Activated naive CD4-positive, alpha-beta T cell treated with anti-CD3 and anti-CD28 coated beads for 36 hours (primary cell): ENCODE results near the gene CLSTN3. TPM values are rescaled to one million over a fixed set of nuclear protein-coding genes. Genes with fewer than 3 reads are reported as not detected.

Source experiments
- CTCF ChIA-PET: fragments of 350-600 bp; sonication (Branson Sonifier 250); formaldehyde crosslinking; loops from one replicate; lab custom pipeline; 2021; ENCODE audit warnings: antibody characterized with exemption; lab: Charles Lee
- DNase-seq: peaks from one replicate; pipeline ENCODE4 v3.0.0-alpha.2; 2020
- H3K27ac Mint-ChIP-seq: one replicate; pipeline ENCODE4 v1.8.0; 2021; ENCODE audit warnings: mild to moderate bottlenecking, mixed read lengths
- H3K27me3 Mint-ChIP-seq: one replicate; pipeline ENCODE4 v1.8.0; 2021; ENCODE audit warnings: low read depth, mixed read lengths
- H3K36me3 Mint-ChIP-seq: one replicate; pipeline ENCODE4 v1.8.0; 2021; ENCODE audit warnings: low read depth, mixed read lengths
- H3K4me1 Mint-ChIP-seq: one replicate; pipeline ENCODE4 v1.8.0; 2021; ENCODE audit warnings: low read depth, mixed read lengths
- H3K4me3 Mint-ChIP-seq: one replicate; pipeline ENCODE4 v1.8.0; 2021; ENCODE audit warnings: mild to moderate bottlenecking, moderate library complexity, mixed read lengths
- H3K9me3 Mint-ChIP-seq: one replicate; pipeline ENCODE4 v1.8.0; 2021; ENCODE audit warnings: mixed read lengths
- intact Hi-C: fragments of 100-400 bp; cut with micrococcal nuclease; formaldehyde crosslinking; loops from one replicate; pipeline ENCODE4 v1.15.1; 2023
- total RNA-seq, 2 experiments: library from RNA; stranded (reverse); gene quantifications; one replicate each; pipeline ENCODE4 v1.2.3, GENCODE V29; 2021

CLSTN3 gene
- total RNA-seq, 2 experiments from 2014 or later, result 18.3 to 21.8 TPM

DNA sequence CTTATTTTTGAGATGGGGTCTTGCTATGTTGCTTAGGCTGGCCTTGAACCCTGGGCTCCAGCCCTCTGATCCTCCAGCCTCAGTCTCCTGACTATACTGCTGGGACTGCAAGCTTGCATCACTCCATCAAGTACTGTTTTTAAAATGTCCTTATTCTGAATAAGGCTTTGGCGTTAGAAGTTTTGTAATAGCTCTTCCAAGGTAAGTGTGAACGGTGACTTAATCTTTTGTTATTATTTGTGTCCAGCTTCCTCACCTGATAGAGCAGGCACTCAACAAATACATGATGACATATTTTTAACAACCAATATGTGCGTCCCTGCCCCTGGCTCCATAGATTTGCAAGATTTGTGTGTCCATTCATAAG lies 22.6 kb upstream of the CLSTN3 start:
- intact Hi-C loops, result loop anchor here (1.0 to 5.0 kb wide), 5 partner anchors 23 to 255 kb away; partner anchors contain the start of genes C12orf57, CDCA3, CLSTN3 and LPCAT3

DNA sequence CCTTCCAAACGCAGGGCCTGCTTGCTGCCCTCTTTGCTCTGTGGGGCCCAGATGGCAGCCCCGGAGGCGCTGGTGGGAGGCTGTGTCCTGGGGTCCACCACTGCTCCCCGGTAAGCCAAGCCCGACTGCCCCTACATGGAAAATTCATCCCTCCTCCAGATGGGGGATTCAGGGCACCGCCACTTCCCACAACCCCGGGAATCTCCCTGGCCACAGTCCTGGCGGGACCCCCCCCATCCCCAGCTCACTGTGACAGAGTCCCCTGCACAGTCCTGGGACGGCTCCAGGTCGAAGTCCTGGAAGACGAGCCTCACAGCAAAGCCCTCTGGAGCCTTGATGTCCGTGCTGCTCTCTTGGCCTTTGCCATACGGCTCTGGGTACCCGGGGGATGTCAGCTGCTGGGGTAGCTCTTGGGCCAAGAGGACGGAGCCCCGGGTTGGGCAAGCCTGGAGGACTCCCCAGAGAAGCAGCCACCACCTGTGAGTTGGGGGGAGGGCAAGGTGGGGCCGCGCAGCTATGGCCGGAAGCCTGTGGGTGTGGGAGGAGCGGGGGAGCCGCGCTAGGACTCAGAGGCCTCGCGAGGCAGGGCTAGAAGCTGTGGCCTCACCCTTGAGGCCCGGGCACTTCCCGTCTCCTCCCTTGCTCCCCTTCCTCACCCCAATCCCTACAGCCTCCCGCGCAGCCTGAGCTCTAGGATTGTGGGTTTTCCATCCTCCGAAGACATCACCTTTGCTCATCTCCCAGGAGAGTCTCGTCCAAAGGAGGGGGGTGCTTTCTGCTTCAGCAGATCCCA lies 22.0 kb upstream of the CLSTN3 start:
- H3K36me3 Mint-ChIP-seq, result peaks cover 22% of the 10 kb centered on the region
- peaks cover 13% of the 10 kb centered on the region for H3K9me3 Mint-ChIP-seq
- DNase-seq, result peak; percentile 88
- H3K4me1 Mint-ChIP-seq, result peaks cover 32% of the 10 kb centered on the region
- H3K27ac Mint-ChIP-seq, result peak overlapping the region; percentile 97
- H3K4me3 Mint-ChIP-seq, result peak overlapping the region; percentile 95
- CTCF ChIA-PET, result interaction anchor here (0.6 to 5.3 kb wide), 19 partner anchors 12 to 530 kb away, joined by 3 to 30 read pairs (median 3); partner anchors contain the start of genes C12orf57, C1R, LPCAT3 and RNU7-1
- no peaks in the 10 kb centered on the region for H3K27me3 Mint-ChIP-seq
- intact Hi-C loops, result loop anchor here (1.0 to 5.0 kb wide), 5 partner anchors 22 to 256 kb away; partner anchors contain the start of genes C12orf57, CDCA3, CLSTN3 and LPCAT3

More for the DNA sequence above, 22.6 kb upstream of the CLSTN3 start:
- Mint-ChIP-seq H3K9me3 (peaks cover 13% of the 10 kb centered on the region), H3K4me1 (peaks cover 31% of the 10 kb centered on the region), H3K36me3 (peaks cover 22% of the 10 kb centered on the region), H3K27ac (peak overlapping the region; percentile 97), H3K27me3 (no peaks in the 10 kb centered on the region), H3K4me3 (peak overlapping the region; percentile 95)
- DNase-seq, result no peak
- CTCF ChIA-PET, result interaction anchor here (0.6 to 5.3 kb wide), 14 partner anchors 8 to 183 kb away, joined by 3 to 30 read pairs (median 3); partner anchors contain the start of genes C12orf57, C1R, LPCAT3 and RNU7-1

- CTCF ChIA-PET, result interaction anchor here (0.6 to 5.3 kb wide), 22 partner anchors 10 to 530 kb away, joined by 3 to 30 read pairs (median 3); partner anchors contain the start of genes C12orf57, C1R, LPCAT3 and RNU7-1
- DNase-seq, result peak; percentile 91
- H3K27ac Mint-ChIP-seq, result peak within 1 kb of the TSS; percentile 97
- intact Hi-C loops, result loop anchor here (1.0 to 5.0 kb wide), 8 partner anchors 21 to 257 kb away; partner anchors contain the start of genes C12orf57, CDCA3, CLSTN3 and EMG1
- peaks cover 13% of the 10 kb centered on the region for H3K9me3 Mint-ChIP-seq
- peak within 1 kb of the TSS; percentile 95 for H3K4me3 Mint-ChIP-seq
- H3K36me3 Mint-ChIP-seq, result peaks cover 22% of the 10 kb centered on the region
- H3K27me3 Mint-ChIP-seq, result no peaks in the 10 kb centered on the region
- peaks cover 29% of the 10 kb centered on the region for H3K4me1 Mint-ChIP-seq
Observed at GRCh38 chr12:7108796-7109571, 21.2 kb upstream of the CLSTN3 start, which contains the start of gene C1RL. Gene C1RL, minus strand, starts transcription at chr12:7109214. Its CDS starts 34 bp downstream, at chr12:7109180.

DNA sequence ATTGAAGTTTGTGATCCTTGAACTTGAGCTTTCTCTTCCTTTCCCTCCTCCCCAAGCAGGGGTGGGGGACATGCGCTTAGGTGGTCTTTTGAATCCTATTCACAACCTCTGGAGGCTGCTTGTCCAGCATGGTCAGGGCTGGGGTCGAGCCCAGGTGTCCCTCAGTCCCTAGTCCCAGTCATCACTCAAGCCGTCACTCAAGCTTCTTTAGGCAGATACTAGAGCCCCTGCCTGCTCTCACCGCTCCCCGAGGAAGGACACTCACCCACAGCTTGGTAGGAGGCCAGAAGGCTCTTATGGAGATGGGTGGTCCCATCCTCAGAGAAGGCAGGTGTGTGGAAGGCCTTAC lies 20.6 kb upstream of the CLSTN3 start:
- Mint-ChIP-seq H3K9me3 (peaks cover 13% of the 10 kb centered on the region), H3K27me3 (no peaks in the 10 kb centered on the region), H3K27ac (peak overlapping the region; percentile 97), H3K36me3 (peaks cover 22% of the 10 kb centered on the region), H3K4me3 (peak overlapping the region; percentile 95), H3K4me1 (peaks cover 29% of the 10 kb centered on the region)
- CTCF ChIA-PET, result interaction anchor here (0.7 to 5.3 kb wide), 13 partner anchors 10 to 185 kb away, joined by 3 to 30 read pairs (median 4); partner anchors contain the start of genes C12orf57, C1R and RNU7-1
- DNase-seq, result no peak
- intact Hi-C loops, result loop anchor here (1.0 to 5.0 kb wide), 4 partner anchors 80 to 257 kb away; partner anchors contain the start of genes CDCA3, EMG1, PEX5 and PHB2

DNA sequence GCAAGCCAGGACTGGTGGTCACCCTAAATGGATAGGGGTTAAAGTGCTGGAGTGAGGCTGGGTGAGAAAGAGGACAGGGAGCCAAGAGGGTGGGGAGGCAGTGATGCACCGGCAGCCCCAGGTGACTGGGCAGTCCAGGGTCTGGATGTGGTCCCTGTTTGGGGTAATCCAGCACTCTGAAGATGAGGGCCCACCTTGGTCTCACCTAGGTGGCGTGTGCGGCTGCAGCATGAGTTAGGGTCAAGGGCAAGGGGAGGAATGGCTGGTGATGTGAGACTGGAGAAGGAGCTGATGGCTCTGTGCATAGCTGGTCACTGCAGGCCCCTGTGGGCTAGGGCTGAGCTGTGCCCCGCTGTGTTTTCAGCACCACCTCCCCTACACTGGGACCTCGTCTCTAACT lies 19.5 kb upstream of the CLSTN3 start:
- CTCF ChIA-PET, result interaction anchor here (0.8 to 5.3 kb wide), 11 partner anchors 9 to 166 kb away, joined by 3 to 30 read pairs (median 3); partner anchors contain the start of genes C1R and LPCAT3
- Mint-ChIP-seq H3K27me3 (no peaks in the 10 kb centered on the region), H3K27ac (no peak overlapping the region), H3K9me3 (peaks cover 12% of the 10 kb centered on the region), H3K36me3 (peaks cover 17% of the 10 kb centered on the region), H3K4me3 (no peak overlapping the region), H3K4me1 (peaks cover 28% of the 10 kb centered on the region)
- no peak for DNase-seq
- intact Hi-C loops, result no loop called here

DNA sequence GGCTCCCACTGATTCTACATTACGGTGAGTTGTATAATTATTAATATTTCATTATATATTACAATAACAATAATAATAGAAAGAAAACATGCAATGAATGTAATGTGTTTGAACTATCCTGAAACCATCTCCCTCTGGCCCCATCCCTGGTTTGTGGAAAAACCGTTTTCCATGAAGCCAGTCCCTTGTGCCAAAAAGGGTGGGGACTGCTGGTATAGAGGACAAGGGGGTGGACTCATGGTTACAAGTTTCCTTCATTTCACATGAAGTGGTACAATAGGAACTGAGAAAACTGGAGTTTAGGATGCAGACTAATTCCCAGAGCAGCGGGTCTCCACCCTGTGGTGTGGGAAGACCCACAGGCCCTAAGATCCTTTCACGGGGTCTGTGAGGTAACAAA lies 18.1 kb upstream of the CLSTN3 start:
- no peak overlapping the region for H3K4me3 Mint-ChIP-seq
- no peak for DNase-seq
- CTCF ChIA-PET, result interaction anchor here (0.5 to 5.3 kb wide), 17 partner anchors 8 to 665 kb away, joined by 3 to 30 read pairs (median 5); partner anchors contain the start of genes C1R and LPCAT3
- peaks cover 16% of the 10 kb centered on the region for H3K4me1 Mint-ChIP-seq
- peaks cover 8% of the 10 kb centered on the region for H3K36me3 Mint-ChIP-seq
- intact Hi-C loops, result loop anchor here (2.0 kb wide), 1 partner anchor 19 kb away; the partner anchor contains the start of gene C1R
- no peaks in the 10 kb centered on the region for H3K9me3 Mint-ChIP-seq
- no peaks in the 10 kb centered on the region for H3K27me3 Mint-ChIP-seq
- no peak overlapping the region for H3K27ac Mint-ChIP-seq

DNA sequence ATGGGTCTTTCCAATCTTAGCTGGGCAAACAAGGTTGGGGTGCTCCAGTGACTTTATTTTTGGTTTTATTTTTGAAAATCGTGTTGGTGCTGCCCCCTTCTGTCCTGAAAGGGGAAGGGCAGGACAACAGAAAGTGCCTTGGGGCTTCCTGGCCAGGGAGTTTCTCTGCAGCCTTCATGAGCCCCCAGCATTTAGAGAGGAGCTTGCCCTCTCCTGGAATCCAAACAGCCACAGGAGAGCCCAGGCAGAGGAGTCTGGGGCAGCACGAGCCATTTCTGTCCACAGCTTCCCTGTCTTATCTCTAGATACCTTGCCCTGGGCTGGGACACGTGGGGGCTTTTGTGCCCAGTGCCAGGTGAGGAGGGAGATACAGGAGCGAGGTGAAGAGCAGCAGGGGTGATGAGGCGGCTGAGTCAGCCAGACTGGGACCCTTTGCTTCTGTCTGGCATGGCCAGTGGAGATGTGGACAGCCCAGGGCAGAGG lies 16.7 kb upstream of the CLSTN3 start:
- CTCF ChIA-PET, result interaction anchor here (0.6 to 2.4 kb wide), 23 partner anchors 10 to 354 kb away, joined by 3 to 12 read pairs (median 5); partner anchors contain the start of gene LPCAT3
- Mint-ChIP-seq H3K9me3 (no peaks in the 10 kb centered on the region), H3K4me1 (peaks cover 9% of the 10 kb centered on the region), H3K4me3 (no peak overlapping the region), H3K27ac (no peak overlapping the region), H3K27me3 (no peaks in the 10 kb centered on the region), H3K36me3 (peaks cover 8% of the 10 kb centered on the region)
- intact Hi-C loops, result loop anchor here (1.0 to 2.0 kb wide), 2 partner anchors 21 to 189 kb away; partner anchors contain the start of gene C1R
- DNase-seq, result peak; percentile 58

GRCh38 chr12:7114008-7114407 lies 16.2 kb upstream of the CLSTN3 start:
- intact Hi-C loops, result no loop called here
- CTCF ChIA-PET, result interaction anchor here (0.6 to 2.4 kb wide), 14 partner anchors 9 to 354 kb away, joined by 3 to 12 read pairs (median 4); no protein-coding TSS in a partner anchor

DNA sequence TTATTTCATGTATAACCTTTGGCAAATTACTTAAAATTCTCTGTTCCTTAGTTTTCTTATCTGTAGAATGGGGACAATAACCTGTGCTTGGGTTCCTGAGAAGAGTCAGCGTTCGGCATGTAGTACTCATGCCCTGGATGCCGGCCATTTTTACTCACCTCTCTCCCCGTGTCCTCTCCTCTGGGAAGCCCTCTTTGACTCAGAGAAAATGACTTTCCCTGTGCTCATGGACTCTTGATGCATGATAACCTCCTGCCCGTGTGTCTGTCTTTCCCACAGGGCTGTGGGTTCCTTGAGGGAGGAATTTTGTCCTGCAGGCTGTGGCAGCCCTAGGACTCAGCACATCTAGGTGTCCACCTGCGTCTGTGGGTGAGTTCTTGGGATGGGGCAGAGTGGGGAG lies 15.3 kb upstream of the CLSTN3 start:
- CTCF ChIA-PET, result no interaction called here
- no peak for DNase-seq
- H3K27me3 Mint-ChIP-seq, result no peaks in the 10 kb centered on the region
- no peak overlapping the region for H3K4me3 Mint-ChIP-seq
- H3K36me3 Mint-ChIP-seq, result peaks cover 5% of the 10 kb centered on the region
- intact Hi-C loops, result no loop called here
- no peak overlapping the region for H3K27ac Mint-ChIP-seq
- H3K4me1 Mint-ChIP-seq, result peaks cover 4% of the 10 kb centered on the region
- no peaks in the 10 kb centered on the region for H3K9me3 Mint-ChIP-seq

More at GRCh38 chr12:7114008-7114407, 16.2 kb upstream of the CLSTN3 start:
- Mint-ChIP-seq H3K27ac (no peak overlapping the region), H3K4me3 (no peak overlapping the region), H3K9me3 (no peaks in the 10 kb centered on the region), H3K27me3 (no peaks in the 10 kb centered on the region), H3K4me1 (peaks cover 9% of the 10 kb centered on the region), H3K36me3 (peaks cover 5% of the 10 kb centered on the region)
- DNase-seq, result no peak

GRCh38 chr12:7116196-7116595 lies 14.0 kb upstream of the CLSTN3 start:
- H3K4me3 Mint-ChIP-seq, result no peak overlapping the region
- no peaks in the 10 kb centered on the region for H3K9me3 Mint-ChIP-seq
- H3K36me3 Mint-ChIP-seq, result peaks cover 5% of the 10 kb centered on the region
- H3K27ac Mint-ChIP-seq, result no peak overlapping the region
- H3K4me1 Mint-ChIP-seq, result peaks cover 4% of the 10 kb centered on the region
- H3K27me3 Mint-ChIP-seq, result no peaks in the 10 kb centered on the region
- intact Hi-C loops, result no loop called here
- DNase-seq, result no peak
- CTCF ChIA-PET, result interaction anchor here (0.6 kb wide), 1 partner anchor 272 kb away, joined by 3 read pairs; no protein-coding TSS in a partner anchor

GRCh38 chr12:7116916-7117315 lies 13.3 kb upstream of the CLSTN3 start:
- CTCF ChIA-PET, result no interaction called here
- intact Hi-C loops, result no loop called here
- no peaks in the 10 kb centered on the region for H3K9me3 Mint-ChIP-seq
- no peaks in the 10 kb centered on the region for H3K27me3 Mint-ChIP-seq
- no peak overlapping the region for H3K4me3 Mint-ChIP-seq
- H3K4me1 Mint-ChIP-seq, result peaks cover 4% of the 10 kb centered on the region
- DNase-seq, result no peak
- no peak overlapping the region for H3K27ac Mint-ChIP-seq
- peaks cover 5% of the 10 kb centered on the region for H3K36me3 Mint-ChIP-seq
